Endothelial cell of umbilical vein (primary cell): ENCODE results near the gene CFAP61. TPM values are rescaled to one million over a fixed set of nuclear protein-coding genes. Genes with fewer than 3 reads are reported as not detected.

Experiments
- BruUV-seq: library from RNA; stranded (reverse); fragments of 400-500 nt; replicated peaks from 2 replicates; lab custom pipeline; 2021; lab: Mats Ljungman, UMichigan
- CTCF ChIA-PET: fragments of 300-600, 350-600 bp; sonication (Branson Sonifier 250); formaldehyde crosslinking; loops from one replicate; lab custom pipeline; 2021; ENCODE audit warnings: antibody characterized with exemption, inconsistent platforms; lab: Charles Lee
- POLR2A ChIA-PET: fragments of 300-600, 350-600 bp; sonication (Branson Sonifier 250); formaldehyde crosslinking; loops from one replicate; lab custom pipeline; 2021; ENCODE audit warnings: antibody characterized with exemption, inconsistent platforms; lab: Charles Lee
- DNase-seq: peaks from one replicate; pipeline ENCODE4 v3.0.0-alpha.2; 2011; ENCODE audit warnings: low read depth, low spot score
- FAIRE-seq: peaks from 2 replicates; lab custom pipeline; 2011; peaks lifted over from hg19 to GRCh38; lab: Jason Lieb, UNC
- H2AFZ ChIP-seq: 2 replicates; pipeline ENCODE4 v1.6.0; 2012; ENCODE audit warnings: low read depth, low read length, control low read depth, inconsistent platforms
- H3K27ac ChIP-seq: 2 replicates; pipeline ENCODE4 v1.5.1; 2011; ENCODE audit warnings: low read depth, mild to moderate bottlenecking, control low read depth, low read length, moderate library complexity; ENCODE audit not compliant: insufficient read depth
- H3K27me3 ChIP-seq, 2 experiments: 2 replicates each; pipeline versions ENCODE4 v1.6.0 to v1.6.1; 2011; ENCODE audit warnings: low read length in 2 of 2, mixed read lengths in 1 of 2; ENCODE audit not compliant: control insufficient read depth in 2 of 2, insufficient read depth in 2 of 2
- H3K36me3 ChIP-seq, 2 experiments: 2 replicates in 1 of 2; 3 replicates in 1 of 2; pipeline ENCODE4 v1.5.1; 2011; ENCODE audit warnings: low read length in 2 of 2, mild to moderate bottlenecking in 1 of 2, moderate library complexity in 1 of 2; ENCODE audit not compliant: control insufficient read depth in 2 of 2, insufficient read depth in 2 of 2; ENCODE audit errors: extremely low read depth in 1 of 2
- H3K4me1 ChIP-seq: 3 replicates; pipeline ENCODE4 v1.5.1; 2011; ENCODE audit warnings: mild to moderate bottlenecking, low read length; ENCODE audit not compliant: control insufficient read depth, insufficient read depth; ENCODE audit errors: extremely low read depth
- H3K4me2 ChIP-seq: 2 replicates; pipeline ENCODE4 v1.6.1; 2011; ENCODE audit warnings: low read length, control low read depth, mixed read lengths; ENCODE audit not compliant: insufficient read depth
- H3K4me3 ChIP-seq, 3 experiments: fragments of 200-600 bp in 1 of 3; sonication (generic), shearing (Covaris generic) in 1 of 3; replicated peaks in 1 of 3; 2 replicates each; pipeline ENCODE4 v1.5.1; 2011 to 2016; ENCODE audit warnings: control low read depth in 3 of 3, low read length in 3 of 3, mild to moderate bottlenecking in 2 of 3, inconsistent platforms in 1 of 3, low read depth in 1 of 3, moderate library complexity in 1 of 3; ENCODE audit not compliant: insufficient read depth in 1 of 3
- H3K79me2 ChIP-seq: 2 replicates; pipeline ENCODE4 v1.6.0; 2012; ENCODE audit warnings: low read length, inconsistent platforms; ENCODE audit not compliant: control insufficient read depth, insufficient read depth
- H3K9ac ChIP-seq: replicated peaks from 2 replicates; pipeline ENCODE3; 2011; ENCODE audit warnings: low read length, control low read depth; ENCODE audit not compliant: insufficient read depth; ENCODE audit errors: extremely low read depth
- H3K9me1 ChIP-seq: replicated peaks from 3 replicates; pipeline ENCODE4 v1.6.0; 2011; ENCODE audit warnings: mild to moderate bottlenecking, low read length; ENCODE audit not compliant: control insufficient read depth, insufficient read depth; ENCODE audit errors: extremely low read depth
- H3K9me3 ChIP-seq: replicated peaks from 2 replicates; pipeline ENCODE4 v1.5.1; 2012; ENCODE audit warnings: low read length, inconsistent platforms; ENCODE audit not compliant: control insufficient read depth, insufficient read depth
- H4K20me1 ChIP-seq: replicated peaks from 2 replicates; pipeline ENCODE3; 2011; ENCODE audit warnings: mild to moderate bottlenecking, low read length; ENCODE audit not compliant: control insufficient read depth, insufficient read depth; ENCODE audit errors: extremely low read depth
- CTCF ChIP-seq, 2 donors: IDR thresholded peaks; 1 replicate in 1 of 2; 2 replicates in 1 of 2; pipeline ENCODE4 v1.5.1; 2011; ENCODE audit warnings: low read length in 2 of 2, mild to moderate bottlenecking in 2 of 2, moderate library complexity in 2 of 2, control low read depth in 1 of 2, inconsistent platforms in 1 of 2, low read depth in 1 of 2; ENCODE audit not compliant: insufficient read depth in 1 of 2; ENCODE audit errors: extremely low read depth in 1 of 2
- EZH2 ChIP-seq: IDR thresholded peaks from 2 replicates; pipeline ENCODE4 v1.6.1; 2012; ENCODE audit warnings: borderline replicate concordance, low read depth, mild to moderate bottlenecking, moderate library complexity, low read length, inconsistent platforms; ENCODE audit not compliant: severe bottlenecking
- FOS ChIP-seq: IDR thresholded peaks from 2 replicates; pipeline ENCODE4 v1.6.1; 2011; ENCODE audit warnings: mild to moderate bottlenecking, low read length, moderate library complexity, borderline replicate concordance; ENCODE audit not compliant: insufficient read depth
- GATA2 ChIP-seq: IDR thresholded peaks from 2 replicates; pipeline ENCODE4 v1.7.0; 2011; ENCODE audit warnings: low read depth, mild to moderate bottlenecking, moderate library complexity, mixed read lengths, low read length; ENCODE audit not compliant: insufficient read length, insufficient read depth
- JUN ChIP-seq: IDR thresholded peaks from 2 replicates; pipeline ENCODE4 v1.6.1; 2011; ENCODE audit warnings: borderline replicate concordance, low read depth; ENCODE audit not compliant: insufficient read length, insufficient read depth
- MAX ChIP-seq: IDR thresholded peaks from 2 replicates; pipeline ENCODE4 v1.6.1; 2011; ENCODE audit not compliant: insufficient read depth, insufficient read length
- MYC ChIP-seq: IDR thresholded peaks from one replicate; pipeline ENCODE4 v1.6.1; 2011; ENCODE audit warnings: mild to moderate bottlenecking, low read depth, low read length
- POLR2A ChIP-seq: IDR thresholded peaks from 2 replicates; pipeline ENCODE4 v1.6.1; 2012; ENCODE audit warnings: low read depth, mild to moderate bottlenecking, control low read depth, low read length
- POLR2AphosphoS5 ChIP-seq: IDR thresholded peaks from 2 replicates; pipeline ENCODE4 v1.6.1; 2012; ENCODE audit warnings: low read depth, mild to moderate bottlenecking, control low read depth, low read length, moderate library complexity; ENCODE audit not compliant: insufficient read depth
- dilution Hi-C: fragments of 300-500 bp; cut with MboI; formaldehyde crosslinking; loops from one replicate; pipeline ENCODE4 v1.15.0; 2019; ENCODE audit warnings: low sequenced_read_pairs; ENCODE audit not compliant: extremely low pct_ligation_motif_present
- intact Hi-C: fragments of 100-400 bp; cut with micrococcal nuclease; formaldehyde crosslinking; loops from one replicate; pipeline ENCODE4 v1.10.0; 2022
- polyA plus RNA-seq, 4 experiments: library from polyadenylated mRNA; depleted of rRNA in 3 of 4; stranded (reverse) in 3 of 4; unstranded in 1 of 4; fragments of >200 nt; gene quantifications; 2 replicates each; pipeline versions ENCODE4 v1.2.1 to v1.2.3, GENCODE V29; 2011 to 2012; ENCODE audit warnings: missing spikeins in 1 of 4
- total RNA-seq: library from RNA; stranded (reverse); gene quantifications from 2 replicates; pipeline ENCODE4 v1.2.3, GENCODE V29; 2021

CFAP61 gene
- total and polyA plus RNA-seq, 2 donors (not counting 3 experiments of a cell fraction or from before 2014, with no cell fraction given), result not detected

GRCh38 chr20:20343932-20344331 is 291.6 kb downstream of the CFAP61 start:
- ChIA-PET CTCF (no interaction called here), POLR2A (no interaction called here)
- Histone ChIP-seq H3K4me1 (no peaks in the 10 kb centered on the region), H3K79me2 (no peaks in the 10 kb centered on the region), H3K4me3 (no peak overlapping the region), H2AFZ (no peak overlapping the region), H3K27ac (no peak overlapping the region), H3K9me1 (no peaks in the 10 kb centered on the region), H3K36me3 (no peaks in the 10 kb centered on the region), H3K4me2 (no peak overlapping the region), H4K20me1 (no peaks in the 10 kb centered on the region), H3K9ac (no peak overlapping the region), H3K9me3 (no peaks in the 10 kb centered on the region), H3K27me3 (no peaks in the 10 kb centered on the region)
- dilution Hi-C loops (no loop called here), intact Hi-C loops (no loop called here)
- TF ChIP-seq EZH2 (no peak), GATA2 (no peak), CTCF (IDR thresholded peaks at IDR 0.05; ENCODE audit: extremely low read depth in 1 of 2, insufficient read depth in 1 of 2, low read depth in 1 of 2, low read length in 2 of 2) (no peak), MAX (no peak)
- DNase-seq, result no peak
- no TSS peak for BruUV-seq
- FAIRE-seq, result no peak

GRCh38 chr20:20344476-20344875 is 292.1 kb downstream of the CFAP61 start:
- H3K9me3 ChIP-seq, result no peaks in the 10 kb centered on the region
- FAIRE-seq, result no peak
- no peaks in the 10 kb centered on the region for H3K36me3 ChIP-seq
- CTCF ChIA-PET, result no interaction called here
- dilution Hi-C loops (no loop called here), intact Hi-C loops (no loop called here)
- no peak overlapping the region for H3K9ac ChIP-seq
- H2AFZ ChIP-seq, result no peak overlapping the region
- H3K79me2 ChIP-seq, result no peaks in the 10 kb centered on the region
- H3K4me2 ChIP-seq, result no peak overlapping the region
- no peaks in the 10 kb centered on the region for H3K9me1 ChIP-seq
- H3K4me1 ChIP-seq, result no peaks in the 10 kb centered on the region
- no peaks in the 10 kb centered on the region for H3K27me3 ChIP-seq
- no peaks in the 10 kb centered on the region for H4K20me1 ChIP-seq
- BruUV-seq, result no TSS peak
- no peak for DNase-seq
- TF ChIP-seq CTCF (IDR thresholded peaks at IDR 0.05; ENCODE audit: extremely low read depth in 1 of 2, insufficient read depth in 1 of 2, low read depth in 1 of 2, low read length in 2 of 2), result no peak
- TF ChIP-seq MYC, result no peak
- no peak for TF ChIP-seq POLR2AphosphoS5
- TF ChIP-seq POLR2A, result no peak
- no peak for TF ChIP-seq MAX
- TF ChIP-seq EZH2, result no peak
- no peak for TF ChIP-seq FOS
- no peak for TF ChIP-seq JUN
- TF ChIP-seq GATA2, result no peak
- no peak overlapping the region for H3K27ac ChIP-seq
- POLR2A ChIA-PET, result no interaction called here
- no peak overlapping the region for H3K4me3 ChIP-seq
